ENCODE results near the gene DCUN1D3.

GRCh38 chr16:20903899-20904506 lies 3.8 kb upstream of the DCUN1D3 start:
- TF ChIP-seq, protein P1, sequence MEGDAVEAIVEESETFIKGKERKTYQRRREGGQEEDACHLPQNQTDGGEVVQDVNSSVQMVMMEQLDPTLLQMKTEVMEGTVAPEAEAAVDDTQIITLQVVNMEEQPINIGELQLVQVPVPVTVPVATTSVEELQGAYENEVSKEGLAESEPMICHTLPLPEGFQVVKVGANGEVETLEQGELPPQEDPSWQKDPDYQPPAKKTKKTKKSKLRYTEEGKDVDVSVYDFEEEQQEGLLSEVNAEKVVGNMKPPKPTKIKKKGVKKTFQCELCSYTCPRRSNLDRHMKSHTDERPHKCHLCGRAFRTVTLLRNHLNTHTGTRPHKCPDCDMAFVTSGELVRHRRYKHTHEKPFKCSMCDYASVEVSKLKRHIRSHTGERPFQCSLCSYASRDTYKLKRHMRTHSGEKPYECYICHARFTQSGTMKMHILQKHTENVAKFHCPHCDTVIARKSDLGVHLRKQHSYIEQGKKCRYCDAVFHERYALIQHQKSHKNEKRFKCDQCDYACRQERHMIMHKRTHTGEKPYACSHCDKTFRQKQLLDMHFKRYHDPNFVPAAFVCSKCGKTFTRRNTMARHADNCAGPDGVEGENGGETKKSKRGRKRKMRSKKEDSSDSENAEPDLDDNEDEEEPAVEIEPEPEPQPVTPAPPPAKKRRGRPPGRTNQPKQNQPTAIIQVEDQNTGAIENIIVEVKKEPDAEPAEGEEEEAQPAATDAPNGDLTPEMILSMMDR (IDR thresholded peaks at IDR 0.05), result no peak
- TF ChIP-seq POLR2A (IDR thresholded peaks at IDR 0.05), result no peak

Measured in body of pancreas (tissue), 4 donors.